DND-41 (cell line): ENCODE measurements around the gene METTL24.

Source experiments
- ATAC-seq: fragments of 200-7000 bp; cut with Tn5 transposase; 3 replicates; pipeline ENCODE4 v1.9.1; 2021; ENCODE audit warnings: low read depth; ENCODE audit not compliant: insufficient read depth
- DNase-seq: peaks from one replicate; pipeline ENCODE4 v3.0.0-alpha.2; 2020
- H2AFZ ChIP-seq: 2 replicates; pipeline ENCODE4 v1.6.0; 2012; ENCODE audit warnings: low read depth, low read length
- H3K27ac ChIP-seq: 2 replicates; pipeline ENCODE4 v1.5.1; 2012; ENCODE audit warnings: low read length, inconsistent platforms
- H3K27me3 ChIP-seq: fragments of 200-600 bp; sonication (generic); 2 replicates; pipeline ENCODE4 v1.6.0; 2012; ENCODE audit warnings: low read length, mild to moderate bottlenecking, inconsistent platforms; ENCODE audit not compliant: insufficient read depth, poor library complexity
- H3K36me3 ChIP-seq: 2 replicates; pipeline ENCODE4 v1.5.1; 2012; ENCODE audit warnings: low read length, inconsistent platforms; ENCODE audit not compliant: insufficient read depth
- H3K4me1 ChIP-seq: 2 replicates; pipeline ENCODE4 v1.5.1; 2012; ENCODE audit warnings: mild to moderate bottlenecking, low read length; ENCODE audit not compliant: insufficient read depth
- H3K4me2 ChIP-seq: 2 replicates; pipeline ENCODE4 v1.6.0; 2012; ENCODE audit warnings: mild to moderate bottlenecking, moderate library complexity, low read length, inconsistent platforms; ENCODE audit not compliant: insufficient read depth
- H3K4me3 ChIP-seq, 2 experiments: fragments of 200-600 bp in 1 of 2; shearing (Covaris generic) in 1 of 2; 2 replicates each; pipeline ENCODE4 v1.5.1; 2012 to 2016; ENCODE audit warnings: inconsistent platforms in 2 of 2, low read length in 2 of 2, mild to moderate bottlenecking in 2 of 2, low read depth in 1 of 2, moderate library complexity in 1 of 2
- H3K79me2 ChIP-seq: 2 replicates; pipeline ENCODE4 v1.6.0; 2012; ENCODE audit warnings: low read length, inconsistent platforms; ENCODE audit not compliant: insufficient read depth
- H3K9ac ChIP-seq: 2 replicates; pipeline ENCODE4 v1.6.0; 2012; ENCODE audit warnings: low read depth, mild to moderate bottlenecking, inconsistent platforms, low read length, moderate library complexity
- H3K9me3 ChIP-seq: 2 replicates; pipeline ENCODE4 v1.5.1; 2012; ENCODE audit warnings: low read length, moderate library complexity, mild to moderate bottlenecking, inconsistent platforms; ENCODE audit not compliant: insufficient read depth, severe bottlenecking
- H4K20me1 ChIP-seq: 2 replicates; pipeline ENCODE4 v1.6.0; 2012; ENCODE audit warnings: low read length; ENCODE audit not compliant: insufficient read depth
- CTCF ChIP-seq: IDR thresholded peaks from 2 replicates; pipeline ENCODE4 v1.5.1; 2012; ENCODE audit warnings: borderline replicate concordance, low read length, moderate library complexity, mild to moderate bottlenecking; ENCODE audit not compliant: poor library complexity, severe bottlenecking; ENCODE audit errors: extremely low read depth
- EZH2 ChIP-seq: IDR thresholded peaks from 3 replicates; pipeline ENCODE4 v1.6.1; 2012; ENCODE audit warnings: borderline replicate concordance, low read depth, mild to moderate bottlenecking, moderate library complexity, low read length, inconsistent platforms; ENCODE audit not compliant: severe bottlenecking

Gene METTL24

GRCh38 chr6:110338820-110339470 lies 19.2 kb downstream of the METTL24 start:
- no peak overlapping the region for H2AFZ ChIP-seq
- no peaks in the 10 kb centered on the region for H4K20me1 ChIP-seq
- H3K9me3 ChIP-seq, result no peaks in the 10 kb centered on the region
- peaks cover 4% of the 10 kb centered on the region for H3K27me3 ChIP-seq
- no peaks in the 10 kb centered on the region for H3K36me3 ChIP-seq
- no peak overlapping the region for H3K9ac ChIP-seq
- no peaks in the 10 kb centered on the region for H3K4me1 ChIP-seq
- no peak overlapping the region for H3K27ac ChIP-seq
- no peak for TF ChIP-seq CTCF
- H3K79me2 ChIP-seq, result no peaks in the 10 kb centered on the region
- DNase-seq, result no peak
- no peak overlapping the region for H3K4me3 ChIP-seq
- ATAC-seq, result no peak
- no peak overlapping the region for H3K4me2 ChIP-seq

GRCh38 chr6:110337486-110337885 lies 20.7 kb downstream of the METTL24 start:
- Histone ChIP-seq H3K4me1 (no peaks in the 10 kb centered on the region), H3K4me2 (no peak overlapping the region), H3K9ac (no peak overlapping the region), H3K36me3 (no peaks in the 10 kb centered on the region), H3K9me3 (no peaks in the 10 kb centered on the region), H2AFZ (no peak overlapping the region), H3K27ac (no peak overlapping the region), H3K4me3 (no peak overlapping the region), H4K20me1 (no peaks in the 10 kb centered on the region), H3K79me2 (no peaks in the 10 kb centered on the region), H3K27me3 (peaks cover 4% of the 10 kb centered on the region)
- ATAC-seq (no peak), DNase-seq (no peak)
- TF ChIP-seq CTCF (no peak), EZH2 (no peak)

GRCh38 chr6:110334423-110335180 lies 23.5 kb downstream of the METTL24 start:
- Histone ChIP-seq H3K4me3 (no peak overlapping the region), H3K4me2 (no peak overlapping the region), H4K20me1 (no peaks in the 10 kb centered on the region), H3K4me1 (no peaks in the 10 kb centered on the region), H2AFZ (no peak overlapping the region), H3K36me3 (no peaks in the 10 kb centered on the region), H3K9me3 (no peaks in the 10 kb centered on the region), H3K27me3 (peaks cover 4% of the 10 kb centered on the region), H3K79me2 (no peaks in the 10 kb centered on the region), H3K9ac (no peak overlapping the region), H3K27ac (no peak overlapping the region)
- TF ChIP-seq CTCF (no peak), EZH2 (no peak)
- DNase-seq, result peak; percentile 16
- ATAC-seq, result peak; percentile 42; the same call in 1 of the 3 replicates

- no peak overlapping the region for H2AFZ ChIP-seq
- H3K27ac ChIP-seq, result no peak overlapping the region
- H3K4me3 ChIP-seq, result no peak overlapping the region
- H3K9ac ChIP-seq, result no peak overlapping the region
- no peaks in the 10 kb centered on the region for H4K20me1 ChIP-seq
- peaks cover 7% of the 10 kb centered on the region for H3K27me3 ChIP-seq
- H3K79me2 ChIP-seq, result no peaks in the 10 kb centered on the region
- no peak for DNase-seq
- ATAC-seq, result no peak
- no peak for TF ChIP-seq CTCF
- TF ChIP-seq EZH2, result no peak
- no peak overlapping the region for H3K4me2 ChIP-seq
- H3K36me3 ChIP-seq, result no peaks in the 10 kb centered on the region
- no peaks in the 10 kb centered on the region for H3K9me3 ChIP-seq
- H3K4me1 ChIP-seq, result no peaks in the 10 kb centered on the region
Observed at GRCh38 chr6:110332281-110332680, 25.9 kb downstream of the METTL24 start.
